GM03348 (cell line): ENCODE data around the gene LTBP2.

Source experiments
- DNase-seq: peaks from one replicate; pipeline ENCODE4 v3.0.0; 2012; ENCODE audit warnings: low spot score

Gene LTBP2

DNA sequence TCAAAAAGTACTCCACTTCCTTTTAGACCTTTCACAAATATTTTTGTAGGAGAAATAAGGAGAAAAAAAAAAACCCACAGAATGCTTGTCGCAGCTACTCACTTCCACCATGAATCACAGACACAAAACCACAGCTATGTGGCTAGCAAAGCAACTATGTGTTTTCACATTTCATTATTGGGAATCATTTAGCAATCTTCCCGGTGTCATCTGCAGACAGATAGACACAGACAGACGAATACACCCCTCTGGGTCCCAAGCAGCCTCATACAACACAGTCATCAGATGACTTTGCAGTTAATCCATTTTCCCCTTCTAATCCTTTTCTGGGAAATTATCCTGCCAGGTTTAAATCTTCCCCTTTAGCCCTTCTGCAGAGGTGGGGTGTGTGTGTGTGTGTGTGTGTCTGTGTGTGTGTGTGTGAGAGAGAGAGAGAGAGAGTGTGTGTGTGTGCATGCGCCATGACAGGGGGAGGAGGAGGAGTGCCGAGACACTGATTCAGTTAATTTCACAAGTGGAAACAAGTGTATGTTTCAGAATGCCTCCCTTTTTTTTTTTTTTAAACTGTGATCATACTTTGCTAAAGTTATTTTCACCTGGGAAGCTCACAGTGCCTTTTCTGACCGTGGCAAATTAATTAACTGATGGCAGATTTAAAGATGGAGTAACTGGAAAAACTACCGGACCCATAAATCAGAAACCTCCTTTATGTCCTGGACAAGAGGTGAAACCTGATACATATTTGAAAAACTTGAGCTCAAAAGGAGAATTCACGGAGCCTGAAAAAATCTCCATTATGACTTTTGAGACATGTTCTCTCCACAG, 39.9 kb downstream of the LTBP2 start:
- peak; percentile 81 for DNase-seq

DNA sequence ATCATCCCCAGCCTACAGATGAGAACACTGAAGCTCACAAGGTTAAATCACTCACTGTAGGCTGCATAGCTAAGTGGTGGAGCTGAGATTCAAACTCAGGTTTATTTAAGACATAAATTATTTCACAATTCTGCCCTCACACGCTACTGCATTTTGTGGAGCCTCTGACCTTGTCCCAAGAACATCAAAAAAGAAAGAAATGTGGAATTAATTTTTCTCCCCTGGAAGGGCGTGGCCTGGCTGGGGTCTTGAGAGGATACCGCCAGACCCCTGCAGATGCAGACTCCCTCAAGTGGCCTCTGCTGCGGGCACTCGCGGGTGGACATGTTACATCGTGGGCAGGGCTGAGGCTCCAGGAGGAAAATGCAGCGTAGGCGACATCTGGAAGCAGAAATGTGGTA, 40.6 kb downstream of the LTBP2 start:
- peak; percentile 37 for DNase-seq

DNA sequence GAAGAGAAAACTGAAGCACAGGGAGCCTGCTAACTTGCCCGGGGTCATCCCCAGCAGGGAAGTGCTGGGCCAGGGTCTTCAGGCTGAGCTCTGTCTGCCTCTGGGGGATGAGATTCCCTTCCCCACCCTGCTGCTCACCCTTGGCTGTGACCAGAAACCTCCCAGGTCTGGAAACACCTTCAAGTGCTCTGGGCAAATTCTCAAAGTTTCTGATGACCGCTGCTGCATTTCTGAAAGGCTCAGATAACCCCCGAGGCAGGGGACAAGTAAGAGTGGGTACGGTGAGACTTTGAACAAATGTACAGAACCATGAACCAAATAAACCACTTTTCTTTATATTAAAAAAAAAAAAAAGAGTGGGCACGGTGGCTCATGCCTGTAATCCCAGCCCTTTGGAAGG, 41.3 kb downstream of the LTBP2 start:
- no peak for DNase-seq

DNA sequence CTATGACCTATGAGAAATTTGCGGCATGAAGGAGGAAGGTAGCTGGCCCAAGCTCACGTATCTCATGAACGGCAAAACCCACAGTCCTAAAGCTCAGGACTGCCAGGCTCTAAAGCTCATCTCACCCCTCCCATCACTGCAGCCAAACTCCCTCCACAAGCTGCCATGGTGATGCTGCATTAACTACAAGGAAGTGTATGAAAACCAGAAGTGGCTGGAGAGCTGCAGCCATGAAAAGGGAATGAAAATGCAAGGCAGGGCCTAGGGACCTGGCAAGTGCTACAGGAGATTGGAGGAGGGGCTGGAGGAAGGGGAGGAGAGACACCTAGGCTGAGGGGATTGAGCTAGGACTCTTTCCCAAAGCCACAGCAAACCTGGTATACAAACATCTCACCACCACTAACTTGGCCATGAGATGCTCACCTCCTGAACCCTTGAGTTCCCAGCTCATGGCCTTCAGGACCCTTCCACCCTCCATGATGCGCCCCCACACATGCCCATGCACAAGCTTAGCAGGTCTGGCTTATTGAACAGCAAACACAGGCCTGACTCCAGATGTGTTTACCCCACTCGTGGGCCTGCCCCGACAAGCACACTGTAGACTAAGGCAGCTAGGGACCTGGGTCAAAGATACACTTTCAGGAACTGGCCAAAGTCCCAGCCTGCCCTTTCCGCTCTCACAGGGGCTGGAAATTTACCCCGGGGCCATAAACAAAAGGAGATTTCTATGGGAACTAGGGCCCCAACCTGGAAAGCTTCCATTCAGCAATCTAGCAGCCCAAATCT, 42.0 kb downstream of the LTBP2 start:
- no peak for DNase-seq

DNA sequence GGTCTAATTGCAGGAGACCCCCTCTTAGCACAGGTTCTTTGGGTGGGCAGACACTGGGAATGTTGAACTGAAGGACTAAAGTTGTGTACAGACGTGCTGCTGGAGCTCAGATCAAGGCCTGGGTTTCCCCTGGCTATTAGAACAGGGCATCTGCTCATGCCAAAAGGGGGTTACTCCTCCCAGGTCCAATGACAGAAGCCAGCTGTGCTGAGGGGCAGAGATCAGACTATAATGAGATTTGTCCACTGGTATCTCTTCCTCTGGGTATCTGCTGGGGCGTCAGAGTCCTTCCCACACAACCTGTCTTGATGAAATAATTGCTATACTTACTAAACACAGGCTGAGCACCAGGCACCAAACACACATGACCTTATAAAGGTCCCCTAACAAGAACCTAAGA, 42.6 kb downstream of the LTBP2 start:
- DNase-seq: no peak

DNA sequence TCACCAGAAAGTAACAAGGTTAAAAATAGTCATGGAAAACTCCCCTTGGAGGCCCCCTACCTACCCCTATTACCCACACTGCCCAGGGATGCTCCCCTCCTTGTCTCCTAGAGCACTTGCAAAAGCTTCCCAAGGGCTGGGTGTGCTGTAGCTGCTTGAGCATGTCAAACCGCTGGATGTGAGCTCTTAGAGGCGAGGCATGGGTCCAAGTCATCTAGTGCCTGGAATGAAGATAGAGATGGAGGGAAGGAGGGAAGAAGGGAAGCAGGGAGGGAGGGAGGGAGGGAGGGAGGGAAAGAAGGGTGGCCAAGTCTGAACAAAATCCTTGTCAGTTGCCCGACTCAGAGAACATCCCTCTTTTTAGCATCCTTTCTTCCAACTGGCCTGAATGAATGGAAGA, 43.1 kb downstream of the LTBP2 start:
- no peak for DNase-seq

DNA sequence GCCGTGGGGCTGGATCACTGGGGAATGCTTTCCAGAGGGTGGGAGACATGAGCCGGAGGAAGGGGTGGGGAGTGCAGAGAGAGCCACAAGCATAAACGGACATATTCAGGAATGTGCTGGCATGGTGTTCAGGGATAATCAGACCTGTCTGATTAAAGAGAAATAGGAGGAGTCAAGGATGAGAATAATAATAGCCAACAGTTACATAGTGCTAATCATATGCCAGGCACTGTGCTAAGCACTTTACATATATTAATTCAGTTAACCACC, 43.7 kb downstream of the LTBP2 start:
- no peak for DNase-seq

DNA sequence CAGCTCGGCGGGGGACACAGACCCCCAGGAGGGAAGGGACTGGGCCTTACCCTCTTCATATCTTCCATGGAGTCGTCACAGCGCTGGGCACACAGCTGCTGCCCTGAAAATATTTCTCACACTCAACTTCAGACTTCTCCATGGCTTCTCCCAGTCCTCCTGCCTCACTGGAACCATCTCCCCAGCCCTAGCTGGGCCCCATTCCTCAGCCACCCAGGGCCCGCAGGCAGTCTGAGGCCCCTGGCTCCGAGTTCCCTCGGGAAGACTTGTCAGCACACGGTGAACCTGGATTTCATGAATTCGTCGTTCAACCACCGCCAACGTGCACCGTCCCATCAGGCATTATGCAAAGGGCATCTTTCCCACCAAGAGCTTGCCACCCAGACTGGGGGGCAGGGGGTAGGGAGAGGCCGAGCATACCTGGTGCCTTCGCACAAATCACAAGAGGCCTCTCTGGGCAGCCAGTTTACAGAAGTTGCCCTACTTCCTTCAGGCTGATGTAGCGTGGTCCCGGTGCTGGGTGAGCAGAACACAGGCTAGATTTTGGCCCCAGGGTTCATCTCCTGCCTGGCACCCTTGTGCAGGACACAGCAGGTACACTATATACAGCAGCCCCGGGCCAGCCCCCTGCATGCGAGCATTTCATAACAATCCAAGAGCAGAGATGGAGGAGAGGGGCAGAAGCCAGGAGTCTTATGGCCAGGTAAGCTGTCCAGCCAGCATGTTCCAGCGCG, 44.2 kb downstream of the LTBP2 start:
- DNase-seq: no peak

DNA sequence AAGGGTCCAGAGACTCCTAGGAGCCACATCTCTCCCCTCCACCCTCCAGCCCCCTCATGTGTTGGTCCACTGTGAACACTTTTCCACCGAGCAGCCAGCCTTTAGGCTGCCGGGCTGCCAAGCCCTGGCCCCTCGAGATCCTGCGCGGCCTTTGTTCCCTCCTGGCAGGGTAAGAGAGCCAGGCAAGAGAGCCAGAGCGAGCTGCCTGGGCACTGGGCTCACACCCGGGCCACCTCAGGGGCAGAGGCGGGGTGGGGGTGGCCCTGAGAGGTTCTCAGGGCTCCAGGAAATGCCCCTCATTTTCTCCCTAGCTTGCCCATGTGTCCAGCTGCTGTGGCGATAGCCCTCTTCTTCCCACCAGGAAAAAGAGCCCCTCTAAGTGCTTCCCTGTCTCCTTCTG, 44.8 kb downstream of the LTBP2 start:
- DNase-seq: no peak

DNA sequence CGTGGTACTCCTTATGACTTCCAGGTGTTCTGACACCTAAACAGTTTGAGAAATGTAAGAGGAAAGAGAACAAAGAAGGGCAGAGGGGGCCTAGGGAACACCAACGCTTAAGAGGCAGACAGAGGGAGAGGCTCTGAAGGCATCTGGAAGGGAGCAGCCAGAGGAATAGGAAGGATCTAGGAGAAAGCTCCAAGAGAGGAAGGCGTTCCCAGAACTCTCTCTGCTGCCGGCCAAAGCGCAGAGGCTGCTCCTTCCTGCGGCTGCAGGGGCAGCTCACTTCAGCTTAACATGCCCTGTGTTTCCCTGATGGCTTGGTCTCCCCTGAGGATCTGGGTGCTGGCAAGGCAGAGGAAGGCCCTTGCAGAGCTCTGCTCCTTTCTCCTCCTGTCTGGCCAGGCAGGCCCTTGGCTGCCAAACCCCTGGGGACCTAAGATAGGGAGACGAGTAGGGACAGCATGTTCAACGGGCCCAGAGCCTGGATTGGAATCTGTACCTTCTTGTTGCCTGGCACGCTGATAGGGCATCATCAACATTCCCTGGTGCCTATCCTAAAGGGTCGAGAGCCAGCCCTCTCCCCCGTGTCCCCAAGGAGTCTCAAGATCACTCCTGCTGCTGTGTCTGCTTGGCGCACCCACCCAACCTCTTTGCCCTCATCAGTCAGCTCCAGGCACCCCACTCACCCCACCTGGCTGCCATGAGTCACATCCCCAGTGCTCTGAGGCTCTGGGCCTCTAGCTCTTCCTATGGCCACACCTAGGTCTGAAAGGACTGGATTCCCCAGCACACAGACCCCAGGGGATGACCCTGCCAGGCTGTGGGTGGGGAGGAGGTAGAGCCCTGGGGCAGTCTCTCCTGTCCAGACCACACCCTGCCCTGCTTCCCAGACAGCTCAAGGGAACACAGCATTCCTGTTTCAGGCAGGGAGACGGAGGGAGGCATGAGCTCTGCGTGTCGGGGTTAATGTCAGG, 45.6 kb downstream of the LTBP2 start:
- DNase-seq: no peak

DNA sequence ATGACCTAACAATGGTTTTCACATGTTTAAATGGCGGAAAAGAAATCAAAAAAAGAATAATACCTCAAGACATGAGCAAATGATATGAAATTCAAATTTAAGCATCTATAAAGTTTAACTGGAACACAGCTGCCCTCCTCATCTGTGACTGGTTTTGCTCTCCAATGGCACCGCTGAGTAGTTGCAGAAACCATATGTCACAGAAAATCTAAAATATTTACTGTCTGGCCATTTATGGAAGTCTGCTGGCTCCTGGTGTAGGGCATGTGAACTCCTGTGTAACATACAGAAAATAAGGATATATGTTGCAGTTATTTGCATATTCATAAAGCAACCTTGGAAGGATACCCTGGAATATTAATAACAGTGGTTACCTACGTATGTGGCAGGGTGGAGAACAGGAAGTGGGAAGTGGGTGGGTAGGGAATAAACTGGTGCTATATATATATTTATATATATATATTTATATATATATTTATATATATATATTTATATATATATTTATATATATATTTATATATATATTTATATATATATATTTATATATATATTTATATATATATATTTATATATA, 48.4 kb downstream of the LTBP2 start:
- no peak for DNase-seq

DNA sequence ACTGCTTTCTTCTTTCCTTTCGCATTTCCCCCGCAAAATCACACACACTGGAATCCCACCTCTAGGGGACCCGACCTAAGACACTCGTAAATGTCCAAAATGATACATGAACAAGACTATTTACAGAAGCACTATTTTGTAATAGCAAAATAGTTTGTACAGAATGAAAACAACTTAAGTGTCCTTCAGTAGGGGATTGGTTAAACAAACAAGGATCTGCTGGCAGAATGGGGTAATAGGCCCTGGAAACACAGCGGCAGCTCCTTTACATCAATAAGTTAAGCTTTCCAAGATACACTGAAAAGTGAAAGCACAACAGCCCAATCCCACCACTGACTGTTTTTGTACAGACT, 48.8 kb downstream of the LTBP2 start:
- no peak for DNase-seq

DNA sequence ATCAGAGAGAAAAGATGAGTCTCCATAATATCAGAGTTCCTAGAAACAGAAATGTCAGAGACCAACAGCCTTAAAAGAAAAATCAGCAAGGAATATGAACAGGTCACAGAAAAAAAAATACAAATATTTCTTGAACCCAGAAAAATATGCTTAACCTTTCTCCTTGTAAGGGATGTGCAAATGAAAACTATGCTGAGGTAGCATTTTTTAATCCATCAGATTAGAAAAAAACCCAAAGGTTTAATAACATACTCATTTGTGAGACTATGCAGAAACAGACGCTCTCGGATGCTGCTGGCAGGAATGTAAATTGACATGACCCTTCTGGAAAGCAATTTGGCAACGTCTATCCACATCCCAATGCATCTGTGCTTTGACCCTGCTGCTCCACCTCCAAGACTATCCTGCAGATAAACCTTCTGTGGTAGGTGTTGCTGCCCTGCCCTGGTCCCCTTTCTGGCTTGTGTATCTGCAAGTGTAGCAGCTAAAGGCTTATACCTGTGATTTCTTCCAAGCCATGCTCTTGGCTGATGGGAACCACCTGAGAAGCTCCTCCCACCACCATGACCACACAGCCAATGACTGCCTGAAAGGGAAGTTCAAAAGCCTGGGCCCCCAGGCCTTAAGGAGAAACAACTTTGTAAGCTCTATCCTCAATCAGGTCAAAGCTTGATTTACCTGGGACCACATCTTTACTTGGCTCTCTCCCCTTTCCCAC, 49.4 kb downstream of the LTBP2 start:
- DNase-seq: no peak

DNA sequence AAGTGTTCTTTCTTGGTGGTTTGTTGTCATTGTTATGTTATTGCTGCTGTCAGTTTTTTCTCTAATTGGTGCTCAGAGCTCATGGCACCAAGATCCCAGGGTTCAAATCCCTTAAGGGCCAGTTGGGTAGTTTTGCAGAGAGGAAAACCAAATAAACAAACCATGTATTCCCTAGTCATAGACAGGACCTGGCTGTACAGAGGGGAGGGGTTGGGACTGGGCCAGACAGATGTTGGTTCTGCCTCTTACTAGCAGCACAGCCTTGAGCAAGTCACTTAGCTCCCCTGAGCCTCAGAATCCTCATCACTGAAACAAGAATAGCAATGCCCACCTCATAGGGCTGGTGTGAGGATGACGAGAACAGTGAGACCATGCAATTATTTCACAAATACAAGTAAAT, 53.4 kb downstream of the LTBP2 start:
- DNase-seq: no peak

DNA sequence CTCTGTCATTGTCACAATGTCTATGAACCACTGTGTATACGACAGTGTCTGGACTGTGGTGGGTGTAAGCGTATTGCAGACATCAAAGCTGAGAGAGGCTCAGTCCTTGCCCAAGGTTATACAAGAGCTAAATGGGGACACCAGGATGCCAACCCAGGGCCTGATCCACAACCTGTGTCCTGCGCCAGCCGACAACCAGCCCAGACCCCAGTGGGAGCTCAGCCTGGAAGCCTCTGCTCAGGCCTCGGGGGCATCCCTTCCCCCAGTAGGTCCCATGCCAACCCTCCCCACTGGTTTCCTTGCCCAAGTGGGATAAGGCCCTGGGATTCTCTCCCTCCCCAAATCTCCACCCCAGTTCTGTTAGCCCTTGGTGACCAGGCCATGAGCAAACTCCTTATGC, 54.3 kb downstream of the LTBP2 start:
- no peak for DNase-seq

DNA sequence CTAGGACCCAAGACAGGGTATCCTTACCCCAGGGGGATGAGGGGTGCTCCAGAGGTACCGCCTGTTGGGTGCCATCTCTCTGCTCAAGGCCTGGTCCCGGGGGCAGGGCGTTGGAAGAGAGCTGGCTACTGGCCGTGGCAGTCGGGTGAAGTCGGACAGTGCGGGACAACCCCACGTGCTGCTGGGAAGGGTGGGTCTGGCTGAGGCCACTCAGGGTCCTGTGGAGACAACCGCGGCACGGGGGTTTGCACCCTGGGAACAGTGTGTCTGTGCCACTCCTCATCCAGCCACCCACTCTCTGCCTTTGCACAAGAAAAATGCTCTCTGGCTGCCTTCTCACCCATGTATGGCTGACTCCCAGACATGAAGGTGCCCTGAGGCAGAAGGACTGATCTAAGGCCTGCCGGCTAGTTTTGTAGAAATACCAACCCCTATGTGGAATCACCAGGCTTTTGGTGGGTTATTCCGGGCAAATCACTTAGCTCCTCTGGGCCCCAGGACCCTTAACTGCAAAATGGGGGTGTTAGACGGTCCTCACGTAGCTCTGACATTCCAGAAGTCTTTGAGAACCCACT, 56.5 kb downstream of the LTBP2 start:
- no peak for DNase-seq

DNA sequence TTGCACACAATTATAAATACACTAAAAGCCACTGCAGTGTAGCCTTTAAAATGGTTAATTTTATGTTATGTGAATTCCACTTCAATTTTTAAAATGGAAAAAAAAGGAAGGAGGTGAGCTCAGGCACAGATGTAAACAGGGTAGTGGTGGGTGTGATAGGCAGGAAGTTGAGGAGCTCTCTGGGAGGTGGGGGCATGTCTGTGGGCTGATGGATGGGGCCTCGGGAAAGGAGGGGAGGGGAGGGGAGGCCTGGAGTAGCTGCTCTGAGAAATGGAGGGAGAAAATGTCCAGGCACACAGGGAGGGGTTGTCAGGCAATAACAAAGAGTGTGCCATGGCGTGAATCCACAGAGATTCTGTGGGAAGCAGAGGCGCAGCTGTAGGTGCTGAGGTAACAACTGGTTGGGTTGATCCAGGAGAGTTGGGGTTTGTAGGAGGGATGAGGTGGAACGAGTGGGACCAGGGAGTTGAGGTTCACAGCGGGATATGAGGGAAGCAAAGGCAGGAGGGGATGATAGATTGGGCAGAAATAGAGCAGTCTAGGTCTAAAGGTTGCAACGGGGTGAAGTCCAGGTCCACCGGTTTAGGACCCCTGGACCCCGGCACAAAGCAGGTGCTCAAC, 57.2 kb downstream of the LTBP2 start:
- DNase-seq: no peak

DNA sequence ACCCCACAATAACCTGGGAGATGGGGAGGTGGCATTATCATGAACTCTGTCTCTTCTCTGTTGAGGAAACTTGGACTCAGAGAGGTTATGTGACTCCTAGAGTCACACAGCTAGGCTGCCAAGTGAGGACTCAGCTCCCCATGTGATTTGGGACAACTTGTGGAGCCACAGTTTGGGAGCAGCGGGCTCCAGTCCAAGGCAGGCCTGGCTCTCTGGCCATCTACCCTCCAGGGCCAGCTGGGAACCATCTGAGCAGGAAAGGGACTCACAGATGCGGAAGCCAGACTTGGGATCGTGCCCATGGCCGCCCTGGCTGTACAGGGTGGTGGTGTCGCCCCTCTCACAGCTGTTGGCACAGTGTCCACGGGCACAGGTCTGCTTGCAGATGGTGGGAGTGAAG, 59.4 kb downstream of the LTBP2 start:
- peak; percentile 72 for DNase-seq

DNA sequence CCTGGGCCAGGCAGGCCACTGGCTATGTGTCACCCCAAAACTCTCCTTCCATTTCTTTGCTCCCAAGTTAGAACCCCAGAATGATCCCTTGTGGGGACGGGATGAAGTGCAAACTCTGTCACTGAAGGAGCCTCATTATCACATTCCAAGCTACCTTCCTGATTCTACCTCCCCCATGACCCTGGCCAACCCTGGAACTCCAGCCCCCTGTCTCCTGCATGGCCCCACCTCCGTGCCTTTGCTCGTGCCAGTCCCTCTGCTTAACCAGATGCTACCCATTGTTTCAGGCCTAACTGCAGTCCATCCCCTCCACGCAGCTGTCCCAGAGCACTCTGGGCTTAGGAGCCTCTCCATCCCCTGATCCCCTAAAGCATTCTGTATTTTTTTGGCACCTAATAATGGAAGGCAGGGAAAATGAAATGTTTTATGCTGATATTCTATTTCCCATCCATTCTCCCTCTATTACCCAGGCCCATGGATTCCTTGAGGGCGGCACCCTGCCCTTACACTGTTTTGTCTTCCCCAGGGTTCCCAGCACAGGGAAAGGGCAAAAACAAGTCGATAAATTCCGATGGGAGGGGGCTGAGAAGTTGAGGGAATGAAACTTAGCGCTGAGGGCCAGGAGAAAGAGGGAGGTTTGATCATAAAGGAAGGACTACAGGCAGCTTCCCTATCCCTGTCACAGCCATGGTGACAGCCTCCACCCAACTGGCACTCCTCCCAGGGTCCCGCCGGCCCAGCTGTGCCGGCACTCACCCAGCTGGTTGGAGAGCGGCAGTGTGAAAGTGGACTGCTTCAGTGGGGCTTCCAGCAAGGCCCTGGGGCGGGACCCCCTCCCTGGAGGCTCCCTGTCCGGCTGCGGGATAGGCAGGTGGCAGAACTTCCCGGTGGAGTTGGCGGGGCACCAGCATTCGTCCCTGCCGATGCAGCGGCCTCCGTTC, 60.3 kb downstream of the LTBP2 start:
- DNase-seq: no peak
